GM18520 (cell line): ENCODE measurements around the gene PBX4.
A peak's percentile ranks its signal among the peaks of the same experiment; 100 is the strongest.

ENCODE experiments used
- ATAC-seq: cut with Tn5 transposase; IDR thresholded peaks from one replicate; pipeline ENCODE4 v1.9.1; 2021; ENCODE audit not compliant: unreplicated experiment

Gene PBX4

GRCh38 chr19:19592690-19593089 is 25.8 kb downstream of the PBX4 start:
- ATAC-seq: no peak

DNA sequence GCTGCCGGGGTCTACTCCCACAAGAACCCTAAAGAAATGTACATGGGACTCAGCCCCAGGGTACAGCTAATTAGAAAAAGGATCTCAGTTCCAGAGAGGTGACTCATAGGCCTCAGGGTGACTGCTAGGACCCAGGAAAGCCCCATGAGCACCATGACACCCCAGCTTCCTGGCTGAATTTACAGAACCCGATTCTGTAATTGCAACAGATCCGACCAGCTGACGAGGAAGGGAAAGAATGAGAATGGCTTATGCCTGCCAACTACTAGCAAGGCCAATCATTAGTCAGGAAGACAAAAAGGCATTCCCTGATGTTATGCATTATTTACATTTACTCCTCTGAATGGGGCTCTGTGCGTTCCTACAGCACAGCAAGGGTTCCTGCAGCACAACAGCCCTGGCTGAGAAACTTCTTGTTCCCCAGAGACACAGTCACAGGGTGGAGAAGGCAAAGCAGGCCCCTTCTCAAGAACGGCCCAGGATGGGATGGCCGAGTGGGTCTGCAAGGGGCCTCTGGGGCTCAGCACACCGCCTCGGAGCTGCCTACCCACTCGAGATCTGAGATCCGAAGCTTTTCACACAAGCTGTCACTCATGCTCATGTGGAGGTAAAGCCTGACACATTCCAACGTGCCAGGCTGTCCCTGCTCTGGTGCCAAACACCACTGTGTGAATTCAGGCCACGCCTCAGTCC is 27.2 kb downstream of the PBX4 start:
- ATAC-seq: peak; percentile 80

DNA sequence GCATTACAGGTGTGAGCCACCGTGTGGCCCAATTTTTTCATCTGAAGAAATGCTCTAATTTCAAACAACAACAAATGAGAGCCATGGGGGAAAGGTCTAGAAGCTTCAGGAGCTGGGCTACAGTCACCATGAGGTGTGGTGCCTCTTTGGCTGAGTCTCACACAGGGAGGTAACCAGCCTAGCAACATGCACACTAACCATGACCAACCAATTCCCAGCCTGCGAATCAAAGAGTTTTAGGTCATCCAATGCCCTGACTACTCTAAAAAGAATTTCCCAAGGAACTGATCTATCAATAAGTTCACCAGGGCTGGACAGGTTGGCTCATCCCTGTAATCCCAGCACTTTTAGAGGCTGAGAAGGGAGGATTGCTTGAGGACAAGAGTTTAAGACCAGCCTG is 29.9 kb downstream of the PBX4 start:
- no peak for ATAC-seq

DNA sequence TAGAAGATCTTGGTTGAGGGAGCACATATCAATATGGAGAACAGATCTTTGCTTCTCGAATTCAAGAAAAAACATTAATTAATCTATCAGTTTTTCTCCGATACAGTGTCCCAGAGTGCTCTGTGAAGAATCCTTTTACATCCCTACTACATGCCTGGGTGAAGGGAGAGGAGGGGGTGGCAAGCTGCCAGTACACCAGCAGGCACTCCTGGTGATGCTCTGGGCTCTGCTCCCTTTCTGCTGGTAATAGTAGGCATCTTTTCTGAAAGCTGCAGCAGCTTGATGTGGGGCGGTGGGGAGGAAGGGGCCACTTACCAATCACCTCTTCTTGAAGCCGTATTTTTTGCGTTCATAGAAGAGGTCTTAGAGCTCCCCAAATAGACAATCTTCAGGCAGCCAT is 30.7 kb downstream of the PBX4 start:
- ATAC-seq: no peak

- ATAC-seq: no peak
These were observed 34.1 kb downstream of the PBX4 start for GRCh38 chr19:19584356-19584755.

- ATAC-seq: no peak
These were observed 36.0 kb downstream of the PBX4 start for GRCh38 chr19:19582471-19582870.

DNA sequence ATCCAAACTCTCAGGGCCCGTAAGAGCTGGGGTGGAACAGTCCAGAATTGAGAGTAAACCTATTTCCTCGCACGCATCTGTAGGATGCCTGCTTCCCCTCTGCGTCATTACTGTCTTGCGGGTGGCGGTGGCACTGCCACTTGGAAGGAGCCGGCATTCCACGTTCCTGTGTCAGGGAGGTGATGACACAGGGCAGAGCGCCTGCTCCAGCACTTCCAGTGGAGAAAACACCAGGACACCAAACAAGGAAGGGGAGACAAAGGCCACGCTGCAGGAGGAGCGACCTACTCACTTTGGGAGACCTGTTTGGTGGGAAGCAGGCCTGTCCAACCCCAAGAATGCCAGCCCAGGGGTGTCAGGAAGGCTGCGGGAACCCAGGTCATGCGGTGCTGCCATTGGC is 37.1 kb downstream of the PBX4 start:
- no peak for ATAC-seq

DNA sequence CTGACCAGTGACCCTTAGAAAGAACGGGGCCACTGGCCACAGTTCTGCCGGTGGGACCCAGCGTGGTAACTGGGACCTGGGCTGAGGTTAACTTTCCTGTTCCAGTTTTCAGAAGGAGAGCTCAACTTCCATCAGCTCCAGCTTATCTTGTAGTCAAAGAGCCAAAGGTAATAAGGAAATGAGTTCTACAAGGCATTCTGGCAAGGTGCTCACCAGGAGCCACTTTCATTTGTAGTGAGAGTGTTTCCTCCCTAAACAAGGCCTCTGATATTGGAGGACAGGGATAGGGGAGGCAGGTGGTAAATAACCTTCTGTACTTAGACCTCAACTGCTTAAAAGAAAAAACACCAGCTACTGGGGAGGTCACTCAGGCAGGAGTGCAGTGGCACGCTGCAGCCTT is 38.1 kb downstream of the PBX4 start:
- ATAC-seq: no peak

DNA sequence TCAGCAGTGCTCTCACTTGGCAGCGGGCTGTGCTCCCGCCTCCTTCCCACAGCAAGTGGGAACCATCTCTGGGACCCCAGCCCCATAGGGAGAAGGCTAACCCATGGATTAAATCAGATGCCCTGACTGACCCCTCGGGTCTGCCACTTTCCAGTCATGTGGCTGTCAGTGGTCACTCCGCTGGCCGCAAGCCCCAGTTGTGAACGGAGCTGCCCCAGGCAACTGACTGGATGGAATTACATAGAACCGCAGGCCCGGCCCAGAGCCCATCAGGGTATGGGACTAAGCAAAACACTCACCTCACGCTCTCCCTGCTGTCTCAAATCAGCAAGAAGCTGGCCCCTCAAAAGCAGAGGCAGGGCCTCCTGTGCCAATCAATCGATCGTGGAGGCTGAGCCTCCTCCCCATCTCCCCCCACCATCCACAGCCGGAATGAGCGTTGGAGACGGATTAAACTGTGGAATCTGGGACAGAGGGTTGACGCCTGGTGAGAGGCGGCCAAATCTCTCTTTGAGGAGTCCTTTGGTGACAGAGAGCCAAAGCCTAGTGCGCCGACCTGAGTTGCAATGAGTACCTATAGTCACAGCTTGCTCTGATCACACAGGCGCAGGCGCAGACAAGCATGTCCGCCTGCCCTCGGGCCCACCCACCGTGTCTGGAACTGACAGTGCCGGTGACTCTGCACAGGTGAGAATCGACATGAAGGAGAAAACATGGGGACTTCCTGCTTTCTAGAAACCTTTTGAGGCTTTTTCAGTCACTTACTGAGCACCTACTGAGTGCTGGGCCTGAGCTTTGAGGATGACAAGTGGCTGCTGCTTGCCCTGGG is 38.7 kb downstream of the PBX4 start:
- no peak for ATAC-seq

DNA sequence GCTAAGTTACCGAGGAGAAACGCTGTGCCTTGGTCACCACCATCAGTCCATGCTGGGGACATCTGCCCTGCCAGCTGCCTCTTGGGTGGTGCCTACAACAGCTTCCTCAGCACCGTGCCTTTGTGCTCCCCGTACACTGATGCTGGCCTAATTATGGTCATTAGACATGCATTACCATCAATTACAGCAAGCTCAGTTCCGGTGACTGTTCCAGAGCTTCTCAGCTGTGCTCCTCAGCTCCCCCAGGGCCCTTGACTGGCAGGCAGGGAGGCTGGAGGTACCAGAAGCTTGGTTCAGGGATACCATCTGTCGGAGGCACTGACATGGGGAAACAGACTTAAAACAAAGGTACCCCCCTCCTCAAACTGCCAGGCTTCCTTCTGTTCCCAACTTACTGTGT is 40.2 kb downstream of the PBX4 start:
- no peak for ATAC-seq

DNA sequence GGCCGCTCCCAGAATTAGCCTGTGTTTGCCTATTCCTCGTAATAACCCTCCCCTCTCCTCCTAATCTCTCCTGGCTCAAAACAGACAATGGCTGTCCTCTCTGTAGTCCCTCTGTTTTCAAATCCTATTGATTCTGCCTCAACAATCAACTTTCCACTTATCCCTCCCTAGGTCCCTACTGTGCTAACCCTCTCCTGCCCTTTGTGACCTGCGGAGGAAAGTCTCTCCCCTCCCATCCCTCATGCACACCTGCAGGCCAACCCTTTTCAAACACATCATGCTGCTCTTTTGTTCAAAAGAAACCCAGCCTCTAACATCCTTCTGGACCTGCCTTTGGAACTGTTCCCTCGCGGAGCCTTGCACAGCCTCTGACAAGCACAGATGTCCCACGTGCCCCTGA is 43.1 kb downstream of the PBX4 start:
- ATAC-seq: no peak

- no peak for ATAC-seq
These were observed 47.3 kb downstream of the PBX4 start for GRCh38 chr19:19571071-19571786.

GRCh38 chr19:19570571-19570970 is 47.9 kb downstream of the PBX4 start:
- ATAC-seq: no peak

DNA sequence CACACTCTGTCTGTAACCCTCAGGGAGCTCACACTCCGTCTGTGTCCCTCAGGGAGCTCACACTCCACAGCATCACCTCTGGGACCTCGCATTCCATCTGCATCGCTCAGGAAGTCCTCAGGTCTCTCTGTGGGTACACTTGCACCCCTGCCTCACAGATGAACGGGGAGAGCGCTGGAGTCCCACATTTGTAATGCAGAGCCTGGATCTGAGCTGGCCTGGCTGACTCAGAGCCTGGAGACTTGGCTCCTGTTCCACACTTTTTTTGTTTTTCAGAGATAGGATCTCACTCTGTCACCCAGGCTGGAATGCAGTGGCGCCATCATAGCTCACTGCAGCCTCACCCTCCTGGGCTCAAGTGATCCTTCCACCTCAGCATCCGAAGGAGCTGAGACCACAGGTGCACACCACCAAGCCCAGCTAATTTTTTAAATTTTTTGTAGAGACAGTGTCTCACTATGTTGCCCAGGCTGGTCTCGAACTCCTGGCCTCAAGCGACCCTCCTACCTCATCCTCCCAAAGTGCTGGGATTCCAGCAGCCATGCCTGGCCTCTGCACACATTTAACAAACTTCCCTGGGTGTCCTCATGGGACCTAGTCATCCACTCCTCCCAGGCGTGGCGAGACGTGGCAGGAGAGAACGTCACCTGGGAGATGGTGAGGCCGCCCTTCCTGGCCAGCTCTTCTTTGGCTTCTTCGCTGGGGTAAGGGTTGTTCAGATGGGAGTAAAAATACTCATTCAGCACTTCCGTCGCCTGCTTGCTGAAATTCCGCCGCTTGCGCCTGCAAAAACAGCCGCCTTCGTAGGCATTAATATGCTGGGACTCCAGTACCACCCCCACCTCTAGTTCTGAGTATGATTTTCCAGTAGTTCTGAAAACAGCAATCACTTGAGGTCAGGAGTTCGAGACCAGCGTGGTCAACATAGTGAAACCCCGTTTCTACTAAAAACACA is 49.4 kb downstream of the PBX4 start:
- no peak for ATAC-seq

DNA sequence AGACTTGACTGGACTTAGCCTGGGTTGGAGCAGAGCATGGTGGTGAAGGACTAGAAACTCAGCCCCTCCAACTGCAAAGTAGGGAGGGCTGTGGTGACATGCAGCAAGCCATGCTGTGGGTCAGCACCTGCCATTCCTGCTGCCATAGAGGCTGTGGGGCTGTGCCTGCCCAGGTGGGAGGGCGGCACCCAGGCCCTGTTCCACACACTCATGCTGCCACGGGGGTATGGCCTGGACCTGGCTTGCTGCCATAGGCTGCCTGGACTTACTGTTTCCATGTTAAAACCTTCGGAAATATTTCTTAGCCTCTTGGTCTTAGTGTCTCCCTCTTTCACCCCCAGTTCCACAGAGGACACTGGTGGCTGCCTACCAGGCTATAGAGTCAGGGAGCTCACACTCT is 51.1 kb downstream of the PBX4 start:
- no peak for ATAC-seq

DNA sequence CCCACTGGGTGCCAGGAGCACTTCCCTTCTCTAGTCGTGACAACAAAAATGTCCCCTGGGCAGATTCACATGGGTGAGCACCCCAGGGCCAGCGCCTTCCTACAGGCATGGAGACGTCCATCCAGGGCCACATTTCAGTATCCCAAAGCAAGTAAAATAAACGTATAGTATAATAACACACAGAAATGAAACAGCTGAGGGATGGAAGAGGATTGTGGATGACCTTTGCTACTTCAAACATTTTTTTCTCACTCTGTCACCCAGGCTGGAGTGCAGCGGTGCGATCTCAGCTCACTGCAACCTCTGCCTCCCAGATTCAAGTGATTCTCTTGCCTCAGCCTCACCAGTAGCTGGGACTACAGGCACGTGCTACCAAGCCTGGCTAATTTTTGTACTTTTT is 52.2 kb downstream of the PBX4 start:
- ATAC-seq: no peak

- no peak for ATAC-seq
These were observed 55.1 kb downstream of the PBX4 start for GRCh38 chr19:19563348-19563848.

- no peak for ATAC-seq
These were observed 55.7 kb downstream of the PBX4 start for GRCh38 chr19:19562665-19563347.

- ATAC-seq: no peak
These were observed 56.4 kb downstream of the PBX4 start for GRCh38 chr19:19561946-19562664.
